DMS 273 (cell line): ENCODE results near the gene TAF5.
"Not testable (repeated sequence)": the region's sequence is repeated elsewhere in the genome, so short reads cannot be mapped to it uniquely, and the experiment has no call there.

Source experiments
- DNase-seq: peaks from one replicate; lab custom pipeline; 2025; ENCODE audit not compliant: unreplicated experiment; lab: John Stamatoyannopoulos, UW

The TAF5 gene

GRCh38 chr10:103367782-103368518 lies at the start of gene TAF5:
TAF5 (plus strand) TSS chr10:103367976; CDS start chr10:103367990, 14 bp downstream.
- DNase-seq, result peak; percentile 97

- DNase-seq, result no peak
Measured at GRCh38 chr10:103327906-103328305, 39.9 kb upstream of the TAF5 start.

DNA sequence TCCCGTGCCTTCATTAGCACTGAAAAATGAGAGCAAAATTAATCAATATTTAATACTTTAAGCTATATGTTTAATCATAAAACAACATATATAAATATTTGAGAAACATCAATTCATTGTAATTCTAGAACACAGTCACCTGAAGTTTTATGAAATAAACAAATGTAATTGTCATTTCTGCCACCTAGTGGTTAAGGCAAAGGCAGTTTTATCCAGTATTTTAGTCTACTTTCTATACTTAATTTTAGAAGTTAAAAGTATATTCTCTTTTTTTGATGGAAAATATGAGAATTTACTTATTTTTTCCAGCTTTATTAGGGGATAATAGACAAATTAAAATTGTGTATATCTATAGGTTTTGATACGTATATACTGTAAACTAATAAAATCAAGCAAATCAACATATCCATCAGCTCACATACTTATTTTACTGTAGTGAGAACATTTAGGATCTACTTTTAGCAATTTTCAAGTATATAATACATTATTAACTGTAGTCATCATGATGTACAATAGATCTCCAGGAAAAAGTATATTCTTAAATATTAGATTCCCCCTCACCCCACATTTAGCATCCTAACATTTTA lies 33.7 kb upstream of the TAF5 start:
- DNase-seq, result peak; percentile 26

DNA sequence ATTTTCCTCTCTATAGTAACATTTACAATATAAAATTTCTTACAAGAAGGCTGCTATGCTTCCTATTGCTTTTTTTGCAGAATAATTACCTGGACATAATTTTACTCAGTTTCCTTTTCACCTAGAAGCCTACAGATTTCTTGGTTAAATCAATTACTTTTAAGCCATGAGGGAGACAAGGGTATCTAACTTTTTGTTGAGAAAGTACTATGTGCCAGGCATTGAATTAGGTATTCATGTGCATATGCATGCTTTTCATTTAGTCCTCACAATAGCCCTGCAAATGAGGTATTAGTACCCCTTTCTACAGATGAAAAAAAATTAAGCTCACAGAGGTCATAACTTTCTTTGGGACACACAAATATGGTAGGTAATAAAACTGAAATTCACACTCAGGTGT lies 33.2 kb upstream of the TAF5 start:
- DNase-seq, result no peak

- no peak for DNase-seq
Measured at GRCh38 chr10:103336370-103336769, 31.4 kb upstream of the TAF5 start.

- DNase-seq, result peak; percentile 37
Measured at GRCh38 chr10:103350175-103350516, 17.6 kb upstream of the TAF5 start.

GRCh38 chr10:103350517-103351260 lies 17.1 kb upstream of the TAF5 start, which contains the start of gene PCGF6:
PCGF6 (minus strand) TSS chr10:103351140; CDS start chr10:103351066, 74 bp downstream.
- peak; percentile 91 for DNase-seq

- DNase-seq, result no peak
Measured at GRCh38 chr10:103353281-103353680, 14.5 kb upstream of the TAF5 start.

- not testable (repeated sequence) for DNase-seq
Measured at GRCh38 chr10:103354567-103354966, 13.2 kb upstream of the TAF5 start.

DNA sequence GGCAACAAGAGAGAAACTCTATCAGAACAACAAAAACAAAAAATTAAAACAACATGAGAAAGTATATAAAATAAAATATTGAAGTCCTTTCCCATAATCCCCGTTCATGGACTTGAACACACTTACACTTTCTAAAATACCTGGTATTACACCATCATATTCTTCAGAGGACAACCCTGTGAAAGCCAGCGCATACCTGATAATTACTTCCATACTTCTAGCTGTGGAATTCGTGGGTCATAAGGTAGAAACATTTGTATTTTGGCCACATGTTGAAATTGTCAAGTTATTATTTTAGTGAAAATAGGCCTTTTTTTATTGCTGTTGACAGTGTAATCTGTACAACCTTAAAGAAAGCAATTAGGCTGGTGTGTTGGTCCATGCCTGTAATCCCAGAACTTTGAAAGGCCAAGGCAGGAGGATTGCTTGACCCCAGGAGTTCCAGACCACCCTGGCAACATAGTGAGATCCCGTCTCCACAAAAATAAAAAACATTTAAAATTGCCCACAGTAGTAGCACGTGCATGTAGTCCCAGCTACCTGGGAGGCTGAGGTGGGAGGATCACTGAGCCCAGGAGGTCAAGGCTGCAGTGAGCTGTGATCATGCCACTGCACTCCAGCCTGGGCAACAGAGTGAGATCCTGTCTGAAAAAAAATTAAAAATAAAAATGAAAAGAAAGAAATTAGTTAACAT lies 11.7 kb upstream of the TAF5 start:
- no peak for DNase-seq

DNA sequence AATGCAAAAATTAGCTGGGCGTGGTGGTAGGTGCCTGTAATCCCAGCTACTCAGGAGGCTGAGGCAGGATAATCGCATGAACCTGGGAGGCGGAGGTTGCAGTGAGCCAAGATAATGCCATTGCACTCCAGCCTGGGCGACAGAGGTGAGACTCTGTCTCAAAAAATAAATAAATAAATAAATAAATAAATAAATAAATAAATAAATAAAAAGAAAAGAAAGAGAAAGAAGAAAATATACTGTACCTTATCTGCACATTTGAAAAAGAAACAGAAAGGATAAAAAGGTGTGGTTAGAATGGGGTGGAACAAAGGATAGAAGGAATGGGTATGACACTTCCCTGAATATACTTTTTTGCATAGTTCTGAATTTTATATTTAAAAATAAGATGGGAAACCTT lies 8.3 kb upstream of the TAF5 start:
- not testable (repeated sequence) for DNase-seq

DNA sequence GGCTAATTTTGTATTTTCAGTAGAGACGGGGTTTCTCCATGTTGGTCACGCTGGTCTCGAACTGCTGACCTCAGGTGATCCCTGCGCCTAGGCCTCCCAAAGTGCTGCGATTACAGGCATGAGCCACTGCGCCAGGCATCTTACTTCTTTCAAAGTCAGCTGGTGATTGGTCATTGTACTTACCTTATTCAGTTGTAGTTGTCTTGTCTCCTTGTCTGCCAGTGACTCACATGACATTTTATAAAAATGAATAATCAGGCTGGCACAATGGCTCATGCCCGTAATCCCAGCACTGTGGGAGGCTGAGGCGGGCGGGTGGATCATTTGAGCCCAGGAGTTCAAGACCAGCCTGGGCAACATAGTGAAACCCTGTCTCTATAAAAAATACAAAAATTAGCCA lies 7.0 kb upstream of the TAF5 start:
- DNase-seq, result not testable (repeated sequence)

GRCh38 chr10:103367379-103367781 lies 396 bp upstream of the TAF5 start:
- DNase-seq, result peak; percentile 63

- no peak for DNase-seq
Measured at GRCh38 chr10:103373544-103373943, 5.8 kb downstream of the TAF5 start.

- DNase-seq, result no peak
Measured at GRCh38 chr10:103374263-103374662, 6.5 kb downstream of the TAF5 start.

GRCh38 chr10:103382769-103383168 lies 15.0 kb downstream of the TAF5 start:
- DNase-seq, result no peak

DNA sequence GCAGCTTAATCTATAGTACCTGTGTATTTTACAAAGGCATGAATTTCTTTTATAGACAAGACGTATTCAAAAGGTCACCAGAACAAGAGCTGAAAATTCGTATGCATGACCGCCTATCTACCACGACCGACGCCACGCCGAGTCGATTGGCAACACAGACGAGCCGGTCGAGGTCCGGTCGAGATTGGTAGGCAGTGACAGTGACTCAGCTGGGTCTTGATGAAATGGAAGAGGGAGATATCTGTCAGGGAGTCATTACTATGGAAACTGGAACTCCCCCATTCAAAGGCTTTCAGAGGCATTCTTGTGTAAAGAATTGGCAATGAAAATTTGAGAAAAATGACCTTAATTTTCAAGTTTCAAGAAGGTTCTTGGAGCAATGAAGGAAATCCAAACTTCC lies 26.4 kb downstream of the TAF5 start:
- no peak for DNase-seq

- DNase-seq, result peak; percentile 30
Measured at GRCh38 chr10:103395754-103396066, 27.9 kb downstream of the TAF5 start.

DNA sequence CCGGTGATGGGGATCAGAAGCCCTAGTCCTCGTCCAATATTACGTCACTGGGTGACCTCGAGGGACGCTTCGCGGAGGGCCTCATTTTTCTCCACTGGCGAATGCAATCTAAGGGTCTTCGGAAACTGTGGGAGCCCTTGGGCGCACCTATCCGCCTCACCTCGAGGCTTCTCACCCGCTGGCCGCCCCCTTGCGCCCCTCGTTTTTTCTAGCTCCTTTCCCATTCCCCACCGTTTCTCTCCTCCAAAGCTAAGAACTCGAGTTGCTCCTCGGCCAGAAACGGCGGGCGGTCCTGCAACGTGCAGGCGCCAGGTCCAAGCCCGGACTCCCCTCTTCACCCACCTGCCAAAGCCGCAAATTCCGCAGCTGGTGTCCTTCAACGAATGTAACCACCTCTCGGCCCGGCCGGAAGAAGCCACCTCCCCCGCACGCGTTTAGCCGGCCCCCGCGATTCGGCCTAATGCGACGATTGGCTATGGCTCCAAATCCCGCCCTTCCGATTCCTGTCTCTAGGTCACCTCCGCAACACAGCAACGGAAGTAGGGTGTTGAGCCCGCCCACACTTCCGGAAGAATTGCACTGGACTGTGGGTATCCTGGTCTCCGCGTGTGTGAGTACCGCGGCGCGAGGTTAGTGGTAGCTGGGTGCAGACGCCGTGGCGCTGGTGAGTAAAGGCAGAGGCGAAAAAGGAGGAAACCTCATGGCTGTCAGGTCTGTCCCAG lies 28.5 kb downstream of the TAF5 start, which contains the start of the genes ATP5MK and PDCD11:
ATP5MK (minus strand) TSS at position 409 of the 722 bp plus-strand sequence. CDS start 4,018 bp downstream, outside the sequence.
PDCD11 (plus strand) TSS at position 560 of the 722 bp plus-strand sequence. CDS start 1,801 bp downstream, outside the sequence.
- peak; percentile 98 for DNase-seq

- DNase-seq, result peak; percentile 28
Measured at GRCh38 chr10:103396789-103397087, 29.0 kb downstream of the TAF5 start.
